Measurements from ENCODE around the gene AMIGO2.

GRCh38 chr12:47052274-47052673 is 27.5 kb downstream of the AMIGO2 start:
- no peak for TF ChIP-seq CTCF (IDR thresholded peaks at IDR 0.05; ENCODE audit: insufficient read depth, low read depth, low read length)
- no peak for TF ChIP-seq EZH2 (IDR thresholded peaks at IDR 0.05; ENCODE audit: insufficient read depth, low read length)
